ENCODE results near the gene CPT1C. TPM values are rescaled to one million over a fixed set of nuclear protein-coding genes. Genes with fewer than 3 reads are reported as not detected.

Gene CPT1C
- total RNA-seq, 3 donors from 2014 or later (not counting 1 experiment from before 2014, with no cell fraction given): 0.34 to 0.78 (median 0.73) TPM

DNA sequence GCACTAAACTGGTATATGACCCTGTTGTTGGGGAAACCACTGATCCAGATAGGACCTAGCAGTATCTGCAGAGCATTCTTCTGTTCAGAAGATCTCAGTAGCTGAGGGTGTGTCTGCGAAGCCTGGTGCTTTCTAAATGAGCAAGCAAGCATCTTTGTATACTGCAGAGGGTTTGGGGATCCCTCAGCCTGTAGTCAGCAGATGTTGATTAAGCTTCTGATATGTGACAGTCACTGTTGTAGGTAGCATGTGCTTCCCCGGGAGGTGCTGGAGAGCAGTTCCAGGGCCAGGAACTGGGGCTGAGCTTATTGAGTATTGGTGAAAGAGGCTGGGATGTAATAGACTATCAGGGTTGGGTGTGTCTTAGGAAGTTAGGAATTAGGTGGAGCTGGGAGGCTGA lies 47.5 kb upstream of the CPT1C start:
- H3K4me1 Mint-ChIP-seq: peaks cover 42 to 59% of the 10 kb centered on the region in 2 donors
- H3K4me1 ChIP-seq (ENCODE audit: control insufficient read depth, insufficient read depth, low read length): peaks cover 37% of the 10 kb centered on the region

GRCh38 chr19:49645592-49645991 lies 45.3 kb upstream of the CPT1C start:
- Mint-ChIP-seq H3K27ac (peak overlapping the region in 1 of 2 donors; percentile 63), H3K36me3 (no peaks in the 10 kb centered on the region), H3K4me3 (no peak overlapping the region), H3K9me3 (no peaks in the 10 kb centered on the region), H3K4me1 (peaks cover 34 to 43% of the 10 kb centered on the region in 2 donors), H3K27me3 (ENCODE audit: low read depth in 2 of 2) (no peaks in the 10 kb centered on the region)
- H3K27ac ChIP-seq (ENCODE audit: low read length): no peak overlapping the region
- TF ChIP-seq, protein P1, sequence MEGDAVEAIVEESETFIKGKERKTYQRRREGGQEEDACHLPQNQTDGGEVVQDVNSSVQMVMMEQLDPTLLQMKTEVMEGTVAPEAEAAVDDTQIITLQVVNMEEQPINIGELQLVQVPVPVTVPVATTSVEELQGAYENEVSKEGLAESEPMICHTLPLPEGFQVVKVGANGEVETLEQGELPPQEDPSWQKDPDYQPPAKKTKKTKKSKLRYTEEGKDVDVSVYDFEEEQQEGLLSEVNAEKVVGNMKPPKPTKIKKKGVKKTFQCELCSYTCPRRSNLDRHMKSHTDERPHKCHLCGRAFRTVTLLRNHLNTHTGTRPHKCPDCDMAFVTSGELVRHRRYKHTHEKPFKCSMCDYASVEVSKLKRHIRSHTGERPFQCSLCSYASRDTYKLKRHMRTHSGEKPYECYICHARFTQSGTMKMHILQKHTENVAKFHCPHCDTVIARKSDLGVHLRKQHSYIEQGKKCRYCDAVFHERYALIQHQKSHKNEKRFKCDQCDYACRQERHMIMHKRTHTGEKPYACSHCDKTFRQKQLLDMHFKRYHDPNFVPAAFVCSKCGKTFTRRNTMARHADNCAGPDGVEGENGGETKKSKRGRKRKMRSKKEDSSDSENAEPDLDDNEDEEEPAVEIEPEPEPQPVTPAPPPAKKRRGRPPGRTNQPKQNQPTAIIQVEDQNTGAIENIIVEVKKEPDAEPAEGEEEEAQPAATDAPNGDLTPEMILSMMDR (IDR thresholded peaks at IDR 0.05): no peak
- whole genome bisulfite sequencing (ENCODE audit: insufficient coverage): 95% methylated on average over 11 of the region's 11 CpGs
- ATAC-seq (no peak), DNase-seq (no peak)
- peaks cover 26% of the 10 kb centered on the region for H3K4me1 ChIP-seq (ENCODE audit: control insufficient read depth, insufficient read depth, low read length)
- no peaks in the 10 kb centered on the region for H3K9me3 ChIP-seq (ENCODE audit: control insufficient read depth, insufficient read depth, low read length)
- intact Hi-C loops (cut with micrococcal nuclease): no loop called here
- no peak overlapping the region for H3K4me3 ChIP-seq (ENCODE audit: low read length)
- H3K27me3 ChIP-seq (ENCODE audit: control insufficient read depth, insufficient read depth, low read length): no peaks in the 10 kb centered on the region
- H3K36me3 ChIP-seq (ENCODE audit: control insufficient read depth, insufficient read depth, low read length): peaks cover 27% of the 10 kb centered on the region

More for the DNA sequence above, 47.5 kb upstream of the CPT1C start:
- Histone ChIP-seq H3K27me3 (ENCODE audit: control insufficient read depth, insufficient read depth, low read length) (no peaks in the 10 kb centered on the region), H3K4me3 (ENCODE audit: low read length) (no peak overlapping the region), H3K36me3 (ENCODE audit: control insufficient read depth, insufficient read depth, low read length) (peaks cover 13% of the 10 kb centered on the region), H3K27ac (ENCODE audit: low read length) (no peak overlapping the region), H3K9me3 (ENCODE audit: control insufficient read depth, insufficient read depth, low read length) (no peaks in the 10 kb centered on the region)
- Mint-ChIP-seq H3K4me3 (peak overlapping the region; percentile 93), H3K27me3 (ENCODE audit: low read depth in 2 of 2) (no peaks in the 10 kb centered on the region), H3K9me3 (no peaks in the 10 kb centered on the region), H3K27ac (peak overlapping the region in 1 of 2 donors; percentile 96), H3K36me3 (no peaks in the 10 kb centered on the region)
- intact Hi-C loops (cut with micrococcal nuclease): loop anchor here (5.0 kb wide), 1 partner anchor 1006 kb away; the partner anchor contains the start of gene DBP
- no peak for ATAC-seq
- TF ChIP-seq, protein P1 (IDR thresholded peaks at IDR 0.05): no peak
- no peak for DNase-seq
- 74% methylated on average over 2 of the region's 2 CpGs for WGBS (ENCODE audit: insufficient coverage)

- TF ChIP-seq, protein P1 (IDR thresholded peaks at IDR 0.05): no peak
- no peak for ATAC-seq
- Mint-ChIP-seq H3K4me3 (no peak overlapping the region), H3K27ac (peak overlapping the region in 1 of 2 donors; percentile 63), H3K4me1 (peaks cover 30 to 39% of the 10 kb centered on the region in 2 donors), H3K36me3 (no peaks in the 10 kb centered on the region), H3K27me3 (ENCODE audit: low read depth in 2 of 2) (no peaks in the 10 kb centered on the region), H3K9me3 (no peaks in the 10 kb centered on the region)
- peaks cover 30% of the 10 kb centered on the region for H3K36me3 ChIP-seq (ENCODE audit: control insufficient read depth, insufficient read depth, low read length)
- no peak overlapping the region for H3K27ac ChIP-seq (ENCODE audit: low read length)
- no peaks in the 10 kb centered on the region for H3K9me3 ChIP-seq (ENCODE audit: control insufficient read depth, insufficient read depth, low read length)
- intact Hi-C loops (cut with micrococcal nuclease): no loop called here
- no peaks in the 10 kb centered on the region for H3K27me3 ChIP-seq (ENCODE audit: control insufficient read depth, insufficient read depth, low read length)
- peaks cover 22% of the 10 kb centered on the region for H3K4me1 ChIP-seq (ENCODE audit: control insufficient read depth, insufficient read depth, low read length)
- WGBS (ENCODE audit: insufficient coverage): 97% methylated on average over 13 of the region's 13 CpGs
- DNase-seq: no peak
- H3K4me3 ChIP-seq (ENCODE audit: low read length): no peak overlapping the region
Observed at GRCh38 chr19:49645995-49646394, 44.9 kb upstream of the CPT1C start.

DNA sequence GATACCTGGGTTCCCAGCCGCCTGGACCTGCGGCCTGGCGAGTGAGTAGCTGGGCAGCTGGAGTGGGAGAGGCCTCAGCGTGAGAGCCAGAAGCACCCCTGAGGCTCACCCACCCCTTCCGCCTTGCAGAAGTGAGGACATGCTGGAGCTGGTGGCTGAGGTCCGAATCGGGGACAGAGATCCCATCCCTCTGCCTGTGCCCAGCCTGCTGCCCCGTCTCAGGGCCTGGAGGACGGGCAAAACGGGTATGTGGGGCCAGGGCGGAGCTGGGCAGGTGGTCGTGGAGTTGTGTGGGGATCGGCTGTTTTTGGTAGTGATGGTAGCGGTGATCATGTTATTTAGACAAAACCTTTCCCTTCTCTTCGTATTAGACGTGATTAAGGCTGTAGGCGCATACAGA lies 44.3 kb upstream of the CPT1C start:
- H3K4me1 Mint-ChIP-seq: peaks cover 26 to 34% of the 10 kb centered on the region in 2 donors
- H3K27ac Mint-ChIP-seq: no peak overlapping the region
- WGBS (ENCODE audit: insufficient coverage): 96% methylated on average over 17 of the region's 17 CpGs
- no peaks in the 10 kb centered on the region for H3K9me3 ChIP-seq (ENCODE audit: control insufficient read depth, insufficient read depth, low read length)
- no peak overlapping the region for H3K27ac ChIP-seq (ENCODE audit: low read length)
- no peaks in the 10 kb centered on the region for H3K27me3 Mint-ChIP-seq (ENCODE audit: low read depth in 2 of 2)
- H3K27me3 ChIP-seq (ENCODE audit: control insufficient read depth, insufficient read depth, low read length): no peaks in the 10 kb centered on the region
- H3K4me3 Mint-ChIP-seq: no peak overlapping the region
- no peaks in the 10 kb centered on the region for H3K36me3 Mint-ChIP-seq
- DNase-seq (no peak), ATAC-seq (no peak)
- H3K36me3 ChIP-seq (ENCODE audit: control insufficient read depth, insufficient read depth, low read length): peaks cover 33% of the 10 kb centered on the region
- peaks cover 16% of the 10 kb centered on the region for H3K4me1 ChIP-seq (ENCODE audit: control insufficient read depth, insufficient read depth, low read length)
- no peak overlapping the region for H3K4me3 ChIP-seq (ENCODE audit: low read length)
- intact Hi-C loops (cut with micrococcal nuclease): no loop called here
- H3K9me3 Mint-ChIP-seq: no peaks in the 10 kb centered on the region
- TF ChIP-seq, protein P1 (IDR thresholded peaks at IDR 0.05): no peak

Measured in natural killer cell (primary cell).